HG03159 (cell line): ENCODE measurements around the gene C1QL2.

Experiments used
- ATAC-seq: cut with Tn5 transposase; IDR thresholded peaks from one replicate; pipeline ENCODE4 v1.9.1; 2021; ENCODE audit warnings: mild to moderate bottlenecking, moderate library complexity; ENCODE audit not compliant: unreplicated experiment

C1QL2 gene

GRCh38 chr2:119111115-119111975 lies 47.2 kb downstream of the C1QL2 start:
- ATAC-seq: no peak

DNA sequence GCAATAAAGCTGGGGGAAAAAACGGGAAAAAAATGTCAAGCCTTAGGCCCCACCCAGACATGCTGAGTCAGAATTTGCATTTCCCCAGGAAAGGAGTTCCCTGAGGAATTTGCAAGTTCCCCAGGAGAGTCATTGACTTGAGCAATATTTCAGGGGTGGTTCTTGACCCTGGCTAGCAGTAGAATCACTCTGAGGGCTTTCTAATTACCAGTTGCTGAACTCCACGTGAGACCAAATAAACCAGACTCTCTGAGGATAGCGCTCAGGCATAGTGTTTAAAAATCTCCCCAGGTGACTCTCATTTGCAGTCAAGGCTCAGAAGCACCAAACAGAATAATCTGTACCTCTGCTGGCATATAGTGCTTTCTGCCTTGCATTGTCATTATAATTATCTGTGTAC lies 48.7 kb downstream of the C1QL2 start:
- no peak for ATAC-seq

DNA sequence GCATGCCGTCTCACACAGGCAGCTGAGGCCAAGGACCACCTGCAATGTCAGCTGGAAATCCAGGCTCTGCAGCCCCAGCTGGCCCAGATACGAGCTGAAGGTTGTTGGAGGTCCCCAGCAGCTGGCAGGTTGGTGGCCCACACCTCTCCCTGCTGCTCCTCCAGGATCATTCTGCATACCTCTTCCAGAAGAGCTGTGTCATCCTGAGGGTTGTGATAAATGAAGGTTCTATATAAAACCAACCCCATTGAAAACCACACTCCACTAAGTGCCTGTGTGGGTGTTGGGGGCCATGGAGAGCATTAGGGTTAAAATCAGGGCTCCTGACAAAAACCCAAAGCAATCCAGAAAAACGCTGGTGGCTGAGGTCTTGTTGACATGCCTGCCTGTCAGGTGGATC lies 50.4 kb downstream of the C1QL2 start:
- no peak for ATAC-seq

DNA sequence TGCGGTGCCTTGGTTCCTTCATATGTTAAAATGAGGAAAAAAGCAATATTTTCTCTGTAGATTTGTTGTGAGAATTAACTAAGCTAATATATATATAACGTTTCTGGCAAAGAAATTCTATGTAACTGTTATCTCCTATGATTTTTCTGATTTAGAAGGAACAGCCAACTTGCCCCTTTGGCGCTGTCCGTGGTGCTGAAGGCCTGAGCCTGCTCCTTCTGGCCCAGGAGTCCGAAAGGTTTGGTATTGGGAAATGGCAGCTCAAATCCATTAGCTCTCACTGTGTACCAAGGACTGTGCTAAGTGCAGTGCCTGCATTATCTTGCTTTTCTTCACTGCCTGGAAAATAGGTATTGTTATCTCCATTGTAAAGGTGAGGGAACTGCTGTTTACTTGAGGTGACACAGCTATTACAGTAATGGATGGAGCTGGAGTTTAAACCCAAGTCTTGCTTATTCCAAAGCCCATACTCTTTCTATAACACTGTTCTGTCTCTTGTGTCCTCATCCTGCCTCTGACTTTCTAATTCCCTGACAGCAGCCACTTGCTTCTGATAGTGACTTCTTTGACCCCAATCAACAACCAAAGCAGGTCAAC lies 52.2 kb downstream of the C1QL2 start:
- ATAC-seq: no peak
